PC-3 (cell line): ENCODE data around the gene SRRD. TPM values are rescaled to one million over a fixed set of nuclear protein-coding genes. Genes with fewer than 3 reads are reported as not detected.
A peak's percentile ranks its signal among the peaks of the same experiment; 100 is the strongest.

Source experiments
- ATAC-seq: fragments of 200-7000 bp; cut with Tn5 transposase; 2 replicates; pipeline ENCODE4 v1.9.1; 2020; ENCODE audit warnings: mild to moderate bottlenecking, moderate library complexity
- BruUV-seq: library from RNA; stranded (reverse); fragments of 400-500 nt; replicated peaks from 2 replicates; lab custom pipeline; 2021; lab: Mats Ljungman, UMichigan
- CTCF ChIA-PET: fragments of 300-600 bp; sonication (Branson Sonifier 250); formaldehyde crosslinking; loops from one replicate; lab custom pipeline; 2022; ENCODE audit warnings: antibody characterized with exemption; lab: Charles Lee
- POLR2A ChIA-PET: fragments of 300-600 bp; sonication (Branson Sonifier 250); formaldehyde crosslinking; loops from one replicate; lab custom pipeline; 2022; ENCODE audit warnings: antibody characterized with exemption; ENCODE audit not compliant: unreplicated experiment; lab: Charles Lee
- DNase-seq: peaks from one replicate; pipeline ENCODE4 v3.0.0-alpha.2; 2015
- H2AFZ ChIP-seq: fragments of 300-600 bp; sonication (generic); 2 replicates; pipeline ENCODE4 v1.6.0; 2016; ENCODE audit warnings: antibody characterized with exemption, low read length
- H3F3A ChIP-seq: fragments of 300-600 bp; sonication (generic); one replicate; pipeline ENCODE4 v1.6.0; 2017; ENCODE audit warnings: antibody characterized with exemption, low read length, control low read depth, mild to moderate bottlenecking; ENCODE audit not compliant: unreplicated experiment
- H3K27ac ChIP-seq: fragments of 300-600 bp; sonication (generic); 2 replicates; pipeline ENCODE4 v1.5.1; 2016; ENCODE audit warnings: mild to moderate bottlenecking, low read length
- H3K27me3 ChIP-seq: fragments of 300-600 bp; sonication (generic); 2 replicates; pipeline ENCODE4 v1.6.1; 2016; ENCODE audit warnings: low read length, mixed read lengths
- H3K36me3 ChIP-seq: fragments of 300-600 bp; sonication (generic); 2 replicates; pipeline ENCODE4 v1.6.1; 2016; ENCODE audit warnings: low read depth, mixed run types, low read length, mixed read lengths
- H3K4me1 ChIP-seq: fragments of 300-600 bp; sonication (generic); 2 replicates; pipeline ENCODE4 v1.5.1; 2016; ENCODE audit warnings: low read length; ENCODE audit not compliant: insufficient read depth
- H3K4me2 ChIP-seq: fragments of 300-600 bp; sonication (generic); 2 replicates; pipeline ENCODE4 v1.6.0; 2016; ENCODE audit warnings: low read length
- H3K4me3 ChIP-seq: fragments of 300-600 bp; sonication (generic); 2 replicates; pipeline ENCODE4 v1.5.1; 2016; ENCODE audit warnings: mild to moderate bottlenecking, low read length, mixed read lengths
- H3K79me2 ChIP-seq: fragments of 300-600 bp; sonication (generic); 2 replicates; pipeline ENCODE4 v1.6.1; 2017; ENCODE audit warnings: low read length, mixed read lengths
- H3K9ac ChIP-seq: fragments of 300-600 bp; sonication (generic); 2 replicates; pipeline ENCODE4 v1.6.0; 2016; ENCODE audit warnings: mild to moderate bottlenecking, low read length
- H3K9me2 ChIP-seq: fragments of 300-600 bp; sonication (generic); replicated peaks from 2 replicates; pipeline ENCODE4 v1.6.1; 2016; ENCODE audit warnings: mixed run types, low read length, mixed read lengths
- H3K9me3 ChIP-seq: fragments of 300-600 bp; sonication (generic); 2 replicates; pipeline ENCODE4 v1.6.1; 2016; ENCODE audit warnings: low read length, mixed read lengths
- H4K20me1 ChIP-seq: fragments of 300-600 bp; sonication (generic); 2 replicates; pipeline ENCODE4 v1.6.1; 2016; ENCODE audit warnings: low read length, mixed read lengths
- EZH2 ChIP-seq: fragments of 300-600 bp; sonication (generic); IDR thresholded peaks from one replicate; pipeline ENCODE4 v1.6.1; 2017; ENCODE audit warnings: antibody characterized with exemption, mild to moderate bottlenecking, low read length; ENCODE audit not compliant: unreplicated experiment
- EZH2phosphoT487 ChIP-seq: fragments of 300-600 bp; sonication (generic); IDR thresholded peaks from 2 replicates; pipeline ENCODE4 v1.6.1; 2018; ENCODE audit warnings: mild to moderate bottlenecking, antibody characterized with exemption, low read length, borderline replicate concordance
- intact Hi-C: fragments of 100-400 bp; cut with micrococcal nuclease; formaldehyde crosslinking; loops from 2 replicates; pipeline ENCODE4 v1.9.0; 2023
- total RNA-seq: library from RNA; depleted of rRNA; stranded (reverse); fragments of >200 nt; gene quantifications from 2 replicates; pipeline ENCODE4 v1.2.3, GENCODE V29; 2014
- TF ChIP-seq, protein P1 (sequence below): fragments of 300-600 bp; sonication (generic); conservative IDR thresholded peaks from 2 replicates; pipeline ENCODE4 v1.5.1; 2017; ENCODE audit warnings: antibody characterized with exemption, low read depth, mild to moderate bottlenecking, low read length

Gene SRRD
- total RNA-seq, 1 experiment from 2014 or later = 17.6 TPM

DNA sequence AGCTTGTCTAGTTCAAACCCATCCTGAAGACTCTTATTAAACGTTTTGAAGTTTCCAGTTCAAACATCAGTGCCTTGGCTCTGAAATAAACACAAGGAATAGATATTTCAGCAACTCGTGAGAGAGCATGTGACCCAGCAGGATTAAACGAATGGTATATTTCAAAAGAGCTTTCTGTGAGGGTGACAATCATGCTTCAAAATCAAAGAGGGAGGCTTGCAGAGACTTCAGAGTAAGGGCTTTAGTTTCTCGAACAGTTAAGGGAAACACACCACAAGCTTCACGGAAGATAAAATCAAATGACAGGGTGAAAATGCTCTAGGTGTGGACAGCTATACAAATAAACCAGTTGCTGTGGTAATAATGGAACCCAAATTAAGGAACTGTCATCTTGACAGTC lies 1.5 kb upstream of the SRRD start:
- DNase-seq (no peak), ATAC-seq (no peak)
- ChIA-PET CTCF (no interaction called here), POLR2A (no interaction called here)
- Histone ChIP-seq H3K4me1 (peaks cover 24% of the 10 kb centered on the region), H3F3A (no peaks in the 10 kb centered on the region), H3K4me2 (peak overlapping the region; percentile 98; the same call in 1 of the 2 replicates), H3K27me3 (no peaks in the 10 kb centered on the region), H3K4me3 (no peak overlapping the region), H4K20me1 (no peaks in the 10 kb centered on the region), H3K9me3 (no peaks in the 10 kb centered on the region), H2AFZ (no peak overlapping the region), H3K36me3 (no peaks in the 10 kb centered on the region), H3K9ac (no peak overlapping the region), H3K9me2 (no peaks in the 10 kb centered on the region), H3K27ac (no peak overlapping the region), H3K79me2 (peaks cover 59% of the 10 kb centered on the region)
- BruUV-seq = no TSS peak
- TF ChIP-seq, protein P1, sequence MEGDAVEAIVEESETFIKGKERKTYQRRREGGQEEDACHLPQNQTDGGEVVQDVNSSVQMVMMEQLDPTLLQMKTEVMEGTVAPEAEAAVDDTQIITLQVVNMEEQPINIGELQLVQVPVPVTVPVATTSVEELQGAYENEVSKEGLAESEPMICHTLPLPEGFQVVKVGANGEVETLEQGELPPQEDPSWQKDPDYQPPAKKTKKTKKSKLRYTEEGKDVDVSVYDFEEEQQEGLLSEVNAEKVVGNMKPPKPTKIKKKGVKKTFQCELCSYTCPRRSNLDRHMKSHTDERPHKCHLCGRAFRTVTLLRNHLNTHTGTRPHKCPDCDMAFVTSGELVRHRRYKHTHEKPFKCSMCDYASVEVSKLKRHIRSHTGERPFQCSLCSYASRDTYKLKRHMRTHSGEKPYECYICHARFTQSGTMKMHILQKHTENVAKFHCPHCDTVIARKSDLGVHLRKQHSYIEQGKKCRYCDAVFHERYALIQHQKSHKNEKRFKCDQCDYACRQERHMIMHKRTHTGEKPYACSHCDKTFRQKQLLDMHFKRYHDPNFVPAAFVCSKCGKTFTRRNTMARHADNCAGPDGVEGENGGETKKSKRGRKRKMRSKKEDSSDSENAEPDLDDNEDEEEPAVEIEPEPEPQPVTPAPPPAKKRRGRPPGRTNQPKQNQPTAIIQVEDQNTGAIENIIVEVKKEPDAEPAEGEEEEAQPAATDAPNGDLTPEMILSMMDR = no peak
- TF ChIP-seq EZH2phosphoT487 (no peak), EZH2 (no peak)
- intact Hi-C loops = no loop called here

DNA sequence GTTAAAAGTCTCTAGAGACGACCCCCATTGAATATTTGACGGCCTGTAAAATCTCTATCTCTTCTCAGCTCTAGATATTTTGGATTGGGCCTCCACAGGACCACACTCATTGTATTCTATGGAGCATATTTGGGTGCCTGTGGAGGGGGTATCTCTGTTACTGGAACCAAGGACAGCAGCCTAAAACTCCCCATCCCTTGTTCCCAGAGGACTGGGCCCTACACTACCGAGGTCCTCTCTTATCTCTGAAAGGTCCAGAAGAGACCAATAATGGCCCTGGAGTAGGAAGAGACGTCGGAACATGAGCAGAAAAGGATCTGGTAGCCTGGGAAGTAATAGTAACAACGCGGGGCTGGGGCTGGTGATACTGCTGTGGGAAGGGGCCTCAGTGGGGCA lies 636 bp upstream of the SRRD start:
- TF ChIP-seq, protein P1 = no peak
- TF ChIP-seq EZH2 (no peak), EZH2phosphoT487 (no peak)
- Histone ChIP-seq H3K27me3 (no peaks in the 10 kb centered on the region), H2AFZ (peak overlapping the region; percentile 87), H4K20me1 (no peaks in the 10 kb centered on the region), H3K9ac (peak overlapping the region; percentile 93), H3K4me3 (peak overlapping the region; percentile 88), H3K4me1 (peaks cover 24% of the 10 kb centered on the region), H3K27ac (peak overlapping the region; percentile 50), H3K4me2 (peak overlapping the region; percentile 98), H3K9me3 (no peaks in the 10 kb centered on the region), H3K36me3 (no peaks in the 10 kb centered on the region; the same call in 1 of the 2 replicates), H3F3A (no peaks in the 10 kb centered on the region), H3K79me2 (peaks cover 59% of the 10 kb centered on the region), H3K9me2 (no peaks in the 10 kb centered on the region)
- intact Hi-C loops = no loop called here
- ATAC-seq (no peak), DNase-seq (no peak)
- TSS peak; percentile 58 for BruUV-seq
- ChIA-PET POLR2A (interaction anchor here (1.0 kb wide), 1 partner anchor 11 kb away, joined by 3 read pairs; no protein-coding TSS in a partner anchor), CTCF (no interaction called here)

DNA sequence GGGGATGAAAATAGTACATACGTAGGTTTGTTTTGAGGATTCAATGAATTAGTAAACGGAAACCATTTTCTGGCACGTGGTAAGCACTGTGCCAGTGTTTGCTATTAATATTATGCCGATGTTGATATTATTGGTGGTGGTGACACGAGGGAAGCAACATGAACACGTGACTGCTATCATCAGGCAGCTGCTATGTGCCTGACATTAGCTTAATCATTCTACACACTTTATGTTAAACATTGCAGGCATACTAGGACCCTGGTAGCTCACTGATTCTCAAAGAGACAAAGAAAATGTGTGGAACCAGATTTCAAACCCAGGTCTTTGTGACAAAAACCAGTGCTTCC lies 656 bp downstream of the SRRD start:
- H3F3A ChIP-seq = no peaks in the 10 kb centered on the region
- peak overlapping the region; percentile 88 for H3K4me3 ChIP-seq
- no peaks in the 10 kb centered on the region for H3K27me3 ChIP-seq
- peaks cover 24% of the 10 kb centered on the region for H3K4me1 ChIP-seq
- peak overlapping the region; percentile 41 for H3K27ac ChIP-seq
- POLR2A ChIA-PET = no interaction called here
- H4K20me1 ChIP-seq = no peaks in the 10 kb centered on the region
- peak overlapping the region; percentile 87 for H2AFZ ChIP-seq
- H3K9me2 ChIP-seq = no peaks in the 10 kb centered on the region
- CTCF ChIA-PET = no interaction called here
- intact Hi-C loops = no loop called here
- H3K9ac ChIP-seq = peak overlapping the region; percentile 93
- no peaks in the 10 kb centered on the region for H3K9me3 ChIP-seq
- H3K4me2 ChIP-seq = peak overlapping the region; percentile 98
- peaks cover 52% of the 10 kb centered on the region for H3K79me2 ChIP-seq
- DNase-seq = no peak
- ATAC-seq = no peak
- TSS peak; percentile 59 for BruUV-seq
- TF ChIP-seq, protein P1 = no peak
- H3K36me3 ChIP-seq = no peaks in the 10 kb centered on the region; the same call in none of the 2 replicates
